ENCODE data around the gene MAN1A2.

MAN1A2 gene

DNA sequence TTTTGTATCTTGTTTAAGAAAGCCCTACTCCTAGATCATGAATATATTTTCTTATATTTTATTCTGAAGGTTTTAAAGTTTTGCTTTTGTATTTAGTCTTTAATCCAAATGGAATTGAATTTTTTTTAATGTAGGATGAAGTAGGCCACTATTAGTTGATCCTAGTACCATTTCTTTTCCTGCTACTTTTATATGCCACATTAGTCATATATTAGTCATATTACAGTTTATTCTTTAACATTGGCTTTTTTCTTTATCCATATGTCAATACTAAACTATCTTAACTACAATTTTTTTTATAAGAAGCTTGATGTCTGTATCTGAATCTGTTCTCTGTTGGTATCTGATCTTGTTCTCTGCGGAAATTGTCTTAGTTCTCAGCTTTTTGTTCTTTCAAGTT, 48.8 kb downstream of the MAN1A2 start:
- H3K36me3 ChIP-seq (ENCODE audit: control insufficient read depth, insufficient read depth, low read length) = peaks cover 1% of the 10 kb centered on the region; the same call in 1 of the 2 replicates
- no peak for DNase-seq (ENCODE audit: extremely low read depth, insufficient read length)

DNA sequence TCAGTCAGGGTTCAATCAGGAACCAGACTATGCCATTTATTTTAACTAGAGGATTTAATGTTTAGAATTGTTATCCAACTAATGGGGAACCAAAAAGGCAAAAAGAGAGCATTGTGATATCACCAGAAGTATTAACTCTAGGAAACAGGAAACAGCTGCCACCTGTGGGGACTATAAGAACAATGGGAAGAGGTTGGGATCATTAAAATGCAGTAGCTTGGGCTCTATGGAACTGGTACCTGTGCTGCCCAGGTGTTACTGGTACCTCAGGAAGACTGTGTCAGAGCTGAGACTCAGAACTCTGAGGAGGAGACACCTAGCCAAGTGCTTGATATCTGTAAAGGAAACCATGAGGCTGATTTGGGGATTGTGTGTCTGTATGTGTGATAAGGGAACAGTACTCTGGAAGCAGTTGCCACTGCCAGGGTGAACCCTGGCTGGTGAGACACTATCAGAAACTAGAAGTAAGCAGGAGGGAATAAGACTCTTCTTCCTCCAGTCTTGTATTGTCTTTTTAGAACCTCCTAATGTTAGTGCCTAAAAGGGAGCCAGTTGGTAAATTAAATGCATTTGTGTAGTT, 49.4 kb downstream of the MAN1A2 start:
- no peaks in the 10 kb centered on the region for H3K27me3 ChIP-seq (replicated peaks; ENCODE audit: control insufficient read depth, insufficient read depth, low read length)
- H3K4me3 ChIP-seq (replicated peaks; ENCODE audit: low read depth, low read length) = no peak overlapping the region
- TF ChIP-seq, protein P1, sequence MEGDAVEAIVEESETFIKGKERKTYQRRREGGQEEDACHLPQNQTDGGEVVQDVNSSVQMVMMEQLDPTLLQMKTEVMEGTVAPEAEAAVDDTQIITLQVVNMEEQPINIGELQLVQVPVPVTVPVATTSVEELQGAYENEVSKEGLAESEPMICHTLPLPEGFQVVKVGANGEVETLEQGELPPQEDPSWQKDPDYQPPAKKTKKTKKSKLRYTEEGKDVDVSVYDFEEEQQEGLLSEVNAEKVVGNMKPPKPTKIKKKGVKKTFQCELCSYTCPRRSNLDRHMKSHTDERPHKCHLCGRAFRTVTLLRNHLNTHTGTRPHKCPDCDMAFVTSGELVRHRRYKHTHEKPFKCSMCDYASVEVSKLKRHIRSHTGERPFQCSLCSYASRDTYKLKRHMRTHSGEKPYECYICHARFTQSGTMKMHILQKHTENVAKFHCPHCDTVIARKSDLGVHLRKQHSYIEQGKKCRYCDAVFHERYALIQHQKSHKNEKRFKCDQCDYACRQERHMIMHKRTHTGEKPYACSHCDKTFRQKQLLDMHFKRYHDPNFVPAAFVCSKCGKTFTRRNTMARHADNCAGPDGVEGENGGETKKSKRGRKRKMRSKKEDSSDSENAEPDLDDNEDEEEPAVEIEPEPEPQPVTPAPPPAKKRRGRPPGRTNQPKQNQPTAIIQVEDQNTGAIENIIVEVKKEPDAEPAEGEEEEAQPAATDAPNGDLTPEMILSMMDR (IDR thresholded peaks at IDR 0.05; ENCODE audit: insufficient read depth, low read length, poor library complexity, severe bottlenecking) = no peak
- peaks cover 1% of the 10 kb centered on the region; the same call in 1 of the 2 replicates for H3K36me3 ChIP-seq (ENCODE audit: control insufficient read depth, insufficient read depth, low read length)
- DNase-seq (ENCODE audit: extremely low read depth, insufficient read length) = no peak

More for the DNA sequence above, 48.8 kb downstream of the MAN1A2 start:
- no peaks in the 10 kb centered on the region for H3K27me3 ChIP-seq (replicated peaks; ENCODE audit: control insufficient read depth, insufficient read depth, low read length)
- H3K4me3 ChIP-seq (replicated peaks; ENCODE audit: low read depth, low read length) = no peak overlapping the region
- TF ChIP-seq, protein P1 (IDR thresholded peaks at IDR 0.05; ENCODE audit: insufficient read depth, low read length, poor library complexity, severe bottlenecking) = no peak

DNA sequence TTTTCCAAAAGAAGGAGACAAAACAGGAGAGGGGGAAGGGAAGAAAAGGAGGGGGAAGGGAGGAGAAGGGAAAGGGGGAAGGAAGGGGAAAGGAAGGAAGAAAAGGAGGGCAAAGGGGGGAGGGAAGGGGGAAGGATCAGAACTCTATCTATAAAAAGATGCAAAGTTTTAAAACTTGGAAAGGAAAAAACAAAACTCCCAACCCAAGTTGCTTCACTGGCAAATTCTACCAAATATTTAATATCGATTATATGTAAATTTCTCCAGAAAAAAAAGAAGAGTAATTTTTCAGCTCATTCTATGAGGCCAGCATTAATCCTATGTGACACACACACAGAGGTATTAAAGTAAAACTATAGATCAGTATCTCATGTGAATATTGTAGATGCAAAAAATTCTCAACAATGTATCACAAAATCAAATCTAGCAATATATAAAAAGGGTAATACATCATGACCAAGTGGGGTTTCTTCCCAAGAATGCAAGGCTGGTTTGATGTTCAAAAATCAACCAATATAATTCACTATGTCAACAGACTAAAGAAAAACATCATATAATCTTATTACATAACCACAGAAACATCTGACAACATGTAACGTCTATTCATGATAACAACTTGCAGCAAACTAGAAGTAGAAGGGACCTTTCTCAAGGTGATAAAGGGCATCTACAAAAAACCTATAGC, 57.9 kb downstream of the MAN1A2 start:
- TF ChIP-seq, protein P1 (IDR thresholded peaks at IDR 0.05; ENCODE audit: insufficient read depth, low read length, poor library complexity, severe bottlenecking) = no peak
- no peak for DNase-seq (ENCODE audit: extremely low read depth, insufficient read length)
- H3K4me3 ChIP-seq (replicated peaks; ENCODE audit: low read depth, low read length) = no peak overlapping the region
- H3K27me3 ChIP-seq (replicated peaks; ENCODE audit: control insufficient read depth, insufficient read depth, low read length) = no peaks in the 10 kb centered on the region
- no peaks in the 10 kb centered on the region for H3K36me3 ChIP-seq (ENCODE audit: control insufficient read depth, insufficient read depth, low read length)

GRCh38 chr1:117427297-117427696, 60.0 kb downstream of the MAN1A2 start:
- no peaks in the 10 kb centered on the region for H3K36me3 ChIP-seq (ENCODE audit: control insufficient read depth, insufficient read depth, low read length)
- no peaks in the 10 kb centered on the region for H3K27me3 ChIP-seq (replicated peaks; ENCODE audit: control insufficient read depth, insufficient read depth, low read length)
- TF ChIP-seq, protein P1 (IDR thresholded peaks at IDR 0.05; ENCODE audit: insufficient read depth, low read length, poor library complexity, severe bottlenecking) = no peak
- DNase-seq (ENCODE audit: extremely low read depth, insufficient read length) = no peak
- no peak overlapping the region for H3K4me3 ChIP-seq (replicated peaks; ENCODE audit: low read depth, low read length)

- no peaks in the 10 kb centered on the region for H3K36me3 ChIP-seq (ENCODE audit: control insufficient read depth, insufficient read depth, low read length)
Observed at GRCh38 chr1:117433943-117434342, 66.7 kb downstream of the MAN1A2 start.

More at GRCh38 chr1:117433943-117434342, 66.7 kb downstream of the MAN1A2 start:
- H3K27me3 ChIP-seq (replicated peaks; ENCODE audit: control insufficient read depth, insufficient read depth, low read length) = no peaks in the 10 kb centered on the region
- no peak overlapping the region for H3K4me3 ChIP-seq (replicated peaks; ENCODE audit: low read depth, low read length)
- DNase-seq (ENCODE audit: extremely low read depth, insufficient read length) = no peak
- TF ChIP-seq, protein P1 (IDR thresholded peaks at IDR 0.05; ENCODE audit: insufficient read depth, low read length, poor library complexity, severe bottlenecking) = no peak

All from GM06990 (cell line).